GM13977 (cell line): ENCODE measurements around the gene SGPP2.

Experiments used
- DNase-seq: peaks from one replicate; pipeline ENCODE4 v3.0.0; 2012; ENCODE audit warnings: low spot score
- CTCF ChIP-seq: IDR thresholded peaks from 2 replicates; pipeline ENCODE4 v1.5.1; 2012; ENCODE audit warnings: mild to moderate bottlenecking, control low read depth; ENCODE audit not compliant: insufficient read depth; ENCODE audit errors: extremely low read depth, missing control alignments
- in situ Hi-C: fragments of 300-500 bp; cut with MboI; formaldehyde crosslinking; loops from one replicate; pipeline ENCODE4 v1.12.0; 2022; ENCODE audit warnings: low sequenced_read_pairs, low pct_unique_long_range_greater_than_20kb, mixed read lengths, inconsistent platforms; ENCODE audit not compliant: unreplicated experiment

The SGPP2 gene

GRCh38 chr2:222595581-222595980 is 171.2 kb downstream of the SGPP2 start:
- no peak for TF ChIP-seq CTCF
- in situ Hi-C loops, result no loop called here
- no peak for DNase-seq

- DNase-seq, result no peak
- TF ChIP-seq CTCF, result no peak
- in situ Hi-C loops, result no loop called here
Measured at GRCh38 chr2:222598611-222599010, 174.3 kb downstream of the SGPP2 start.

GRCh38 chr2:222603501-222603900 is 179.2 kb downstream of the SGPP2 start:
- no peak for DNase-seq
- TF ChIP-seq CTCF, result no peak
- in situ Hi-C loops, result no loop called here

GRCh38 chr2:222604749-222605515 is 180.6 kb downstream of the SGPP2 start:
- in situ Hi-C loops, result no loop called here
- DNase-seq, result no peak
- no peak for TF ChIP-seq CTCF

- no peak for TF ChIP-seq CTCF
- in situ Hi-C loops, result no loop called here
- no peak for DNase-seq
Measured at GRCh38 chr2:222606306-222606705, 182.0 kb downstream of the SGPP2 start.

- no peak for DNase-seq
- no peak for TF ChIP-seq CTCF
- in situ Hi-C loops, result no loop called here
Measured at GRCh38 chr2:222608081-222608480, 183.7 kb downstream of the SGPP2 start.

- TF ChIP-seq CTCF, result no peak
- no peak for DNase-seq
- in situ Hi-C loops, result no loop called here
Measured at GRCh38 chr2:222609381-222609780, 185.0 kb downstream of the SGPP2 start.
